Esophagus muscularis mucosa (tissue), 3 donors: ENCODE measurements around the gene GPAT2.
"Not testable (repeated sequence)": the region's sequence is repeated elsewhere in the genome, so short reads cannot be mapped to it uniquely, and the experiment has no call there.

Experiments
- CTCF ChIP-seq, 3 experiments: fragments of 200-600 bp in 2 of 3; fragments of 450-650 bp in 1 of 3; sonication (generic) in 2 of 3; IDR thresholded peaks; one replicate each; pipeline ENCODE4 v1.5.1; 2017 to 2019; ENCODE audit warnings: antibody characterized with exemption in 3 of 3, mild to moderate bottlenecking in 2 of 3, moderate library complexity in 1 of 3
- POLR2A ChIP-seq: fragments of 450-650 bp; IDR thresholded peaks from one replicate; pipeline ENCODE4 v1.6.1; 2017; ENCODE audit warnings: antibody characterized with exemption, moderate library complexity, mild to moderate bottlenecking, low read depth

GRCh38 chr2:96052632-96053031 is 17.9 kb upstream of the GPAT2 start:
- TF ChIP-seq CTCF (IDR thresholded peaks at IDR 0.05); POLR2A: not testable (repeated sequence)
